HG02884 (cell line): ENCODE data around the gene ACOX2.

Experiments
- ATAC-seq: cut with Tn5 transposase; IDR thresholded peaks from one replicate; pipeline ENCODE4 v1.9.1; 2021; ENCODE audit warnings: mild to moderate bottlenecking, moderate library complexity; ENCODE audit not compliant: unreplicated experiment

The ACOX2 gene

DNA sequence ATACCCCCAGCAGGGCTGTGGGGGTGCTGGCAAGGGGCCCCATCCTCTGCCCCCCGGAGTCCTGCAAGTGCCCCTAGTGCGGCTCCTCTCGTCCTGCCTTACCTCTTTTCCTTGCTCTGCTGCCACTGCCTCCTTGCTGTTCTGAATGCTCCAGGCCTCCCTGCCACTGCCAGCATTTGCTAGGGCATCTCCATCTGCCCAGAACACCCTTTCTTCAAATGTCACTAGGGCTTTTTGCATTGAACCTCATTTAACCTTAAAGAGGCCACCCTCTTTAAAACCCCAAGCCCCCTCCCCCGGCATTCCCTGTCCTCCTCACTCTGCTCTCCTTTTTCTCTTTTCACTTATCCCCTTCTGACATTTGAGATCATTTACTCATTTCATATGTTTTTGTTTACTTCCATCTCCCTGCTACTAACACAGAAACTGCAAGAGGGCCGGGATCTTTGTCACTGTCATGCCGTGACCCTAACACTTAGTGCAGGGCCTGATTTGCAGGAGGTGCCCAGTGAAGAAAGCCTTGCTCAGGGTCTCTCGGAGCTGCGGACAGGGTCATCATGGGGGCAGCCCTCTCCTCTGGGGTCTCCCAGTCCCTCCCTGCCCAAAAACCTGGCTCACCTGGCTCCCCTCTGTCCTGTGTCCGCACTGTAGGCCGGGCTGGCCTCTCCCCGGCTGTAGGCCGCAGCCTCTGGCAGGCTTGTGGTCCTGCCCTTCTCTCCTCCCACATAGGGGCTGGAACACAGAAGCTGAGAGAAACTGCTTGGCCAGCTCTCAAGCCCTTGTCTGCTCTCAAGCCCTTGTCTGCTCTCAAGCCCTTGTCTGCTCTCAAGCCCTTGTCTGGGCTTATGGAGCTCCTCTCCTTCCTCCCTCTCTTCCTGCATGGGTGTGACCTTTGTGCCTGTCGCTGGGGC lies at the start of gene ACOX2:
ACOX2 (minus strand) TSS at position 690 of the 911 bp plus-strand sequence. CDS start 2,084 bp downstream, outside the sequence.
- no peak for ATAC-seq

DNA sequence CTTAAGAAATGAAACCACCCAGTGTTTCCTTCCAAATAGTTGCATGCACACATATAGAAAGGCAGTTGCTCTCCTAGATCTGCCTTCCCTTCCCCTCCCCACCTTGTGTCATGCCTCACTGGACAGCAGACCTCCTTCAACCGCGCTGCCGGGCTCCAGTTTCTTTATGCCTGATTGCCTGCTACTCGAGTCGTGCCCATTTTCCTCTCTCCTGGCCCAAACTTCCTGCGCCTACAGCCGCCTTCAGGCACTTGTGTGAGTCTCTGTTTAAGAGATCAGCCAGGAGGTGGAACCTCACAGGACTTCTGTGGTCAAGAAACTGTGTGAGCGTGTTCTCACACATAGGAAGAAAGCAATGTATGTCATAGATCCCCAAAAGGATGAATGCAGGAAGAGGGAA lies 49.0 kb upstream of the ACOX2 start:
- ATAC-seq: no peak

DNA sequence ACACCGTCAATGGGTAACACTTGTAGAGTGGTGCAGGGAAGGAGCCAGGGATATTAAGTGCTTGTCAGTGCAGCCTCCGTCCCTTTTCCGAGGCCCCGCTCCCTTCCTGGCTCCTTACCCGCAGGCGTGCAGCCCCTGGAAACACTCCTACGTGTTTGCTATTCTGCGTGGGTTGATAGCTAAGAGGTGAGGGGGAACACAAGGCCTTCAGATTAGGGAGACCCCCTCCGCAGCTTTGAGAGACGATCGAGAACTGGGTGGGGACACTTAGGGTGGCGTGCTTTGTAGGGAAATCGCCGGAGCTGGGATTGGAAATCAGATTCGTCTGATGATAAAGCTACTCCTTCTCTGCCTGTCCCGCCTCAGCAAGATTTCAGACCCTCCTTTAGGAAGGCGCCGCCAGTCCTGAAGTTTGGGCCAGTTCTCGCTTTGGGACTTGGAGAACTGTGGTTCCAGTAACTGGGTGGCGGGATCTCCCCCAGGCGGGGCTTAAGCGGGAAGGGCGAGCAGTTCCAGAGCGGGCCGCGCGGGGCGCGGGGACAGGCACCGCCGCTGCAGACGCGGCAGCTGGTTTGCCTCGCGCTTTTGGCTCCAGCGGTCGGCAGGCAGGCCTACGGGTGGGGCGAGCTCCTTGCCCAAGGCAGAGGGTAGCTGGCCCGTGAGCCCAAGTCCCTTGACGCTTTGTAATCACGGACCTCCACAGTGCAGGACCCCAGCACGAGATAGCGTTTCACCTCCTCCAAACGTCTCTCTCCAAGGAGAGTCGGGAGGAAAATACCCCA lies 48.2 kb upstream of the ACOX2 start:
- peak; percentile 83 for ATAC-seq

DNA sequence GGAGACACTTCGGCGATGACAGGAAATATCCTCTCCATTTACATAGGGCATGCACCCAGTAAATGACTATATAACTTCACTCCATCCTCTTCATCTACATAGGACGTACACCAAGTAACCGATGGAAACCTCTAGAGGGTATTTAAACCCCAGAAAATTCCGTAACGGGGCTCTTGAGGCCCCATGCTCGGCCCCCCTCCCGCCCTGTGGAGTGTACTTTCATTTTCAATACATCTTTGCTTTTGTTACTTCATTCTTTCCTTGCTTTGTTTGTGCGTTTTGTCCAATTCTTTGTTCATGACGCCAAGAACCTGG lies 47.7 kb upstream of the ACOX2 start:
- no peak for ATAC-seq

DNA sequence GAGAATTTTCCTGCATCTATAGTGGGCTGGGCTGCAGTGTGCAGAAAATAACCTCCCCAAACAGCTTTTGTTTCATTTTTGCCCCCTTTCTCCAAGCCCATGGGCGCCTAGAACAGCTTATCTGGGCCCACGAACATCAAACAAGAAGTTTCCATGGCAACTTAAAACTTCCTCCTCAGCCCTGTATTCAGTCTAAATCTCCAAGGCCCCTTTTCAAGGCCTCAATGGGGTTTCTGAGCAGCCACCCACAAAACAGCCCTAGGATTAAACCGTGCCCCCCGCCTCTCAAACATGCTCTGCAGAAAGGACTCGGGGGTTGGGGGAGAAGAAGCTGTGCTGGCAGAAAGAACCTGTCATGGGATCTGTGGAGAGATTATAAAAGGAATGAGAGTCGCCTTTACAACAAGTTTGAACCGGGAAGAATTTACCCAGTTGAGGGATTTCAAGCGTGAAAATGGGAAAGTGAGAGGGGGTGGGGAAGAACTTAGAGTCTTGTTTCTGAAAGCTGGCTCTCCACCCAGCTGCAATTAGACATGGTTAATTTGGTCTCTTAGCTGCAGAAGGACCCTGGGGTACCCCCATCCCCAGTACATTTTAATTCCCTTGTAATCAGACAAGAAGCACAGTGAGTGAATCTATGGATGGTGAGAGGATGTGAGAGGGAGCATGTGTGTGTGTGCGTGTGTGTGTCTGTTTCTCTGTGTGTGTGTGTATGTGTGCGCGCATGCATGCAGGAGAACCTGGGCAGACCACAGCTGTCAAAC lies 44.5 kb upstream of the ACOX2 start:
- no peak for ATAC-seq

DNA sequence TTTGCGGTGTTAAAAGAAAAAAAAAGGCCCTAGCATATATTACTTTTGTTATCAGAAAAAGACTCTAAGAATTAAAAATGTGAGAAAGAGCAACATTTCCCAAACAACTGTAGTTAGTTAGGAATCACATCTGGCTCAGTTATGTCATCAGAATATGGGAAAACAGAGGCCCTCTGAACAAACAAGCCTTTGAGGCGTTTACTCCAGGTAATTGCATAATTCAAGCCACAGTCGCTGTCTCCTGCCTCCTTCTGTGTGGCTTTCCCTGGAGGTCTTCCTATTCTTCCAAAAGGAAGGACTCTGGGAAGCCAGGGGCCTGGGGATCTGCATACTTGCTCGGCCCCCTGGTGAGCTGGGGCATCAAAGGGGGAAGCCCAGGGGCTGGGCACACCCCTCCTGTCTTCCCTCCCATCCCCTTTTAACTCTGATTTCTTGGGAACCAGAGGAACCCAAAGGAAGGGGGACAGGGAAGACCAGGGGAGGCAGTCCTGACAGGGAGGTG lies 43.9 kb upstream of the ACOX2 start:
- no peak for ATAC-seq

DNA sequence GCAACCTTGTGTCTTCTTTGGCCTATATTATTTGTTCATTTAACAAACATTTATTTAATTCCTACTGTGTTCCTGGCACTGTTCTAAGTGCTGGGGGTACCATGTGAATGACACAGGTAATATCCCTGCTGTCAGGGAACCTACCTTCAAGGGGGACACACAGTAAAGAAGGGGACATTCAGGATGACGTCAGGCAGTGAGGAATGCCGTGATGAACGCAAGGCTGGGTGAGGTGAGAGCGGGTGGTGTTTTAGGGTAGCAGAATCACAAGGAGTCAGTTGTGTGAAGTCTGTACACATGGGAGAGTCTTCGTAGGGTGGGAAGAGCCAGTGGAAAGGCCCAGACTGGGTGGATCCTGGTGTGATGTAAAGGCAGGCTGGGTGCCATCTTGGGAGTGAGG lies 41.9 kb upstream of the ACOX2 start:
- no peak for ATAC-seq

DNA sequence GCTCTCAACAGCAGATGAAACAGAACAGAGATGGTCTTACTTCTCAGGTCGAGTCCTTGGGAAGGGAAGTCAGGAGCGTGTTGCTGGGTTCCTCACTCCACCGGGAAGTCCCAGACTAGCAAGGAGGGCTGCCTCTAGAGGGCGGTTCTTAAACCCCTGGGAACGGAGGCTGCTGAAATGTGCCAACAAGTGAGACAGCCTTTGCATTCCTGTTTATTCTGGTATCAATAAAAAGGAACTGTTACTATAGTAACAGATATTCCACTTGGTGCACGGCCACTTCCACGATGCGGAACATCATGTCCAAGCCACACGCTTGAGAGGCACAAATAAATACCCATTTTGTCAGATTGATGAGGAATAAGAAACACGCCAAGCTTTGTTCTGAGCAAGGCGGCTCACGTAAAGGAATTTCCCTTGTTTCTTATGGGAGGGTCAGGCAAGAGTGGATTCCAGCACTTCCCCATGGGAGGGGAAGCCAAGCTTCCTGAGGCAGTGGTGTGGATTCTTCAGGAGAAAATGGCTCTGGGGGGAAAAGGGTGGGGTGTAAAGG lies 40.4 kb upstream of the ACOX2 start, which contains the start of gene FAM107A:
FAM107A (minus strand) TSS at position 123 of the 553 bp plus-strand sequence. CDS start 7,531 bp downstream, outside the sequence.
- no peak for ATAC-seq

DNA sequence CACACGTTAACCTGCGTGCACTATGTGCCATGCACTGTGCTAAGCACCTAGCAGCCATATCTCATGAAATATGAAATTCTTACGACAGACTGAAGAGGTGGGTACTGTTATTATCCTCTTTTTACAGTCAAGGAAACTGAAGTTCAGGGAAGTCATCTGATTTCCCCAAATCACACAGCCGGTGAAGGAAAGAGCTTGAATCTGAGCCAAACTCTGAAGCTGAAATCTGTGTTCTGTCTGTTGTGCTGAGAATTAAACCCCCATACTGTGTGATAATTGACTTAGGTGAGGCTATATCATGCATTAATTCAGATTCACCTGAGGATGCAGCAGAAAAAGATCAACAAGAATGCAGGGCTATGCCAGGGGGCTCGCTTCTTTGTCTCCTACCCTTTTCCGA lies 39.7 kb upstream of the ACOX2 start:
- ATAC-seq: no peak

DNA sequence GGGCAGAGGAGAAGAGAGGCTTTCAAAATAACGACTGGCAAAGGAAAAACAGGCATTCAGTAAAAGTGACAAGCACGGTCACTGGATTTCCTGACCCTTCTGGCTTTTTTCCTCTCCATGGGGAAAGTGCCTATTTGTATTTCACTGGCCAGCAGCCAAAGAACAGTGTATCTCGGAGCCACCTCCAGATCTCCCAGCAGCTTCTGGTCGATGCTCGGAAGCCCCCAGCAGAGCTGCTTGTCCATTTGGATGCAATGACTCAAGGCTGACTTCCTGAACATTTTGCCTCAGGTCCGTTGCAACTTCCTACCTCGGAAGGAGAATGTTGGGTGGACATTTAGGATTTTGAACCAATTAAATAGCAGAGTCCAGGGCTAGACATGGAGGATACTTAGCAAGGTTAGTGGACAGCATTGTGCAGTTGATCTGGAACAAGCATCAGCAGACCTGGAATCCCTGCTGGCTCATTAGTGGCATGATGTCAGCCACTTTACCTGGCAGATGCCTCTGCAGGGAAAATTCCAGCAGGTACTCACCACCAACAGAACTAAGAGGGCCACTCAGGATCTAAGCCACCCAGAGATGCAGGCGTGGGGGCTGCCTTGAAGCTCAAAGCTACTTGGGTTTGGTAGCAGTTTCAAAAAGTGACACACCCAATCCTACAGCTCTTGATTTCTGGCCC lies 39.1 kb upstream of the ACOX2 start:
- no peak for ATAC-seq

DNA sequence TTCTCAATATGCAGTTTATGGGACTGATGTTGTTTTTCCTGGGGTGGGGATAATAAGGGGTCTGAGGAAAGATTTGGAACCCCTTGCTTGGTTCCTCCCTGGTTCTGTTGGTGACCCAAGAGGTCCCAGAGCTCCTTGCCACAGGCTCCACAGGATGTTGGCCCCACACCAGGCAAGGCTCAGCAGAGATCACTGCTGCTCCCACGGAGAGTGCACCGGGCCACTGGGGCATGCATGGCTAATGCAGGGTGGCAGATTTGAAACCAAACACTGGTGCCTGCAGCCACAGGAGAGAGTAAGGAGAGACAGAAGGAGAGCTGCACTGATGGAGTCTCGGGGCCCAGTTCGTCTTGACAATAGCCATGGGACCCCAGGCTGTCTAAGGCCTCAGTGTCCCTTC lies 37.7 kb upstream of the ACOX2 start:
- no peak for ATAC-seq

DNA sequence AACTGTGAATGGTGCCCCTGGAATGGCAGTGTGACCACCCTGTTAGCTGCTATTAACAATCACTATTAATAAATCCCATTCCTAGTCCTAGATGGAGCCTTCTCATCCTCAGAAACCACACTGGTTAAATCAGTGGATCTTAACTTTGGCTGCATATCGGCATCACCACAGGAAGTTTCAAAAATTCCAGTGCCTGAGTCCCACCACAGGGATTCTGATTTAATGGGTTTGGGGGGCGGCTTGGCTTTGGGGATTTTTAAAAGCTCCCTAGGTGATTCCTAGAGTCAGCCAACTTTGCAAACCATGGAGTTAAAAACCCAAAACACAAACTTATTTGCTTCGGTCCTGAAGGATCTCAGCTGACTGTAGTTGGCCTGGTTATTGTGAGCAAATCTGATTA lies 37.1 kb upstream of the ACOX2 start:
- ATAC-seq: no peak

DNA sequence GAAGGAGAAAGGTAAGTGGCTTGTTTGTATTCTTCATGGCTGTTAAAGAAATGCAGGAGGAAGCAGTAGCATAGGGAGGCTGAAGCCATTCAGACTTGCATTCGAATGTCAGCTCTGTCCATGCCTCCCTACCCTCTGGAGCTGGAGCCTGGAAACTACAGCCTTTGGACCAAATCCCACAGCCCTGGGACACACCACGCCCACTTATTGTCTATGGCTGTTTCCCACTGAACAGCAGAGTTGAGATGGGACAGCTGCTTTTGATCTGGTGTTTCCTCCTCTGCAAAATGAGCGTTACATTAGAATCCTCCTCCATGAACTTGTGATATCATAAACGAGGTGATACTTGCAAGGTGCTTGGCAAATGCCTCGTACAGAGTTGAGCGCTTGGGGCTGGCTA lies 36.6 kb upstream of the ACOX2 start:
- no peak for ATAC-seq

DNA sequence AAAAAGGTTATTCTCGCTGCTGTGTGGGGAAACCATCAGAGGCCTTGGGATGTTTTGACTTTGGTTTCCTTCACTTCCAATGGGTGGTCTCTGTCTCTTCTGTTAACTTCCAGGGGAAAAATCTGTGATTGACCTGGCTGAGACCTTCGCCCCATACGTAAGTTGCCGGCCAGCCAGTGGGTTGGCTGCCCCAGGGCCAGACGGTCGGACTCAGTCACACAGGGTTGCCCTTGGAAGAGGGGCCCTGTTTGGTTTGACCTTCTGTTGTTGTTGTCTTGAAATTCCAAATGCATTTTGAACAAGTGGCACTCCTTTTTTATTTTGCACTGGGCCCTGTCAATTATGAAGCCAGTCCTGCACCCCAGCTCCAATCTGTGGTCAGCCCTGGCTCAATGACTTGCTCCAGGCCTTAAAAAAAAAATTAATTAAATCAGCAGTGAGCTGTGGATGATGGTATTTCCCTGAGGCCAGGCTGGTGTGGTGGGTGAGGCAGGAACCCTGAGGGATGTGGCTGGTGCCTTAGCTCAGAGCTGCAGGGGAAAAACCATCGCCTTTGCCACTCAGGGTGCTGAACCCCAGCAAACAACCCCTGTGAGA lies 35.7 kb upstream of the ACOX2 start:
- no peak for ATAC-seq

DNA sequence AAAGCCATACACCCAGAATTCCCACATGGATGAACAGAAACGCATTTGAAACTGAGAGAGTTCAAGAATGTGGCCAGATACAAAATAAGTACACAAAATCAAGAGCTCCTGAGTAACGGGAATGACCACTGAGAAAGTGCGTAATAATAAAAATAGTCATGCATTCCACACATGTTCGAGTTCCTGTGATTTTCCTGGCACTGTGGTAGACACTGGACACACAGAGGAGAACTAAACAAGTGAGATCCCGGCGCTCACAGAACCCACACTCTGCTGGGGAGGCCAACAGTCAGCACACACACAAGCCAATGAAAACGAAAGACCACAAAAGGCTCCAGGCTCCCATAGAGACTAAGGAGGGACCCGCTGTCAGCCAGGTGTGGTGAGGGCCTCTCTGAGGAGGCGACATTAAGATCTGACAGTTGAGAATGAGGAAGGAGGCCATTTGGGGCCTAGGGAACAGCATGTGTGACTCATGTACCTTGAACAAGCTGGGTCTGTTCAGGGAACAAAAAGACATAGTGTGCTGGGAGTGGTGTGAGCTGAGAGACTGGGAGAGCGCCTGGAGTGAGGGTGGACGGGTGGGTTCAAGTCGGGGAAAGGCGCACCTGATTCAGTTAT lies 35.1 kb upstream of the ACOX2 start:
- no peak for ATAC-seq

DNA sequence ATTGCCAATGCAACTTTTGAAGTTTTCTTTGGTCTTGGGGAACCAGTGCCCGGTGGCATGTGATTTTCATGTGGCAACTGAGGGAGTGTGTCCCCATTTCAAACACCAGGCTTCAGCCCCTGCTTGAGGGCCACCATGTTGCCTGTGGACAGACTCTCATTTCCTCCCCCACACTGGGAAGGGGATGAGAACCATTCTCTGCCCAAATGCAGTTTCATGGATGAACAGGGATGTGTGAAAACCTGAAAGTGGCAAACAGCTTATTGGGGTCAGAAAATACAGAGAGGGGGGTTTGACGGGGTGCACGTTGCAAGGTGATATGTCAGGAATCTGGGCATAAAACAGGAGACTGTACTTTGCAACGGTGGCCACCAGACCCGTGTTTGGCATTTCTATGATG lies 33.9 kb upstream of the ACOX2 start:
- no peak for ATAC-seq

DNA sequence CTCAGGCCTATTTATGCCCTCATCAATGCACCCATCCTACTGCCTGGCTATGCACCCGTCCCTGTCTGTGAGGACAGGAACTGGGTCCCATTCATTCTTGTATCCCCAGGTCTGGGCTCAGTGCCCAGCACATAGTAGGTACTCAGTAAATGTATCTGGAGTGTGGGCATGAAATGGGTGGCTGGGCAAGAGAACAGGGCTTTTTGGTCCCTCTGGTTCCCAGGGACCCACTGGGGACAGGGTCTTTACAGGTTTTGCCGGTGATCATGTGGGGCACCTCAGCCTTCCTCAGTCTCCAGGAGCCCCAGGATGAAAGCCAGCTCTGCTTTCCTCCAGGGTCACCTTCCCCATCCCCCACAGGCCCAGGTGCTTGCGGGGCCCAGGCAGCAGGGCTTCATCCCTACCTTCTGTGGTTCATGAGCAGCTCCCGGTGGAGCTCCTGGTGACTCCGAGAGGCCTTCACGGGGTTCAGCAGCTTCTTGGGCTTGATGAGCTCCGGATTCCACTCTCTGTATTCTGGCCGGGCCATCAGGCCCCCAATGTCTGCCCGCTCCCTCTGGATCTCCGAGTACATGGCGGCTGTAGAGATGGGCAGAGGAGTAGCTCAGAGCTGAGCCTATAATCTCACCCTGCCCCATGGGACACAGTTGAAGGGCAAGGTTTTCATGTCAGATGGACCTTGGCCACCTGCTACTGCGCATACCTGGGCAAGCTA lies 32.5 kb upstream of the ACOX2 start:
- no peak for ATAC-seq

DNA sequence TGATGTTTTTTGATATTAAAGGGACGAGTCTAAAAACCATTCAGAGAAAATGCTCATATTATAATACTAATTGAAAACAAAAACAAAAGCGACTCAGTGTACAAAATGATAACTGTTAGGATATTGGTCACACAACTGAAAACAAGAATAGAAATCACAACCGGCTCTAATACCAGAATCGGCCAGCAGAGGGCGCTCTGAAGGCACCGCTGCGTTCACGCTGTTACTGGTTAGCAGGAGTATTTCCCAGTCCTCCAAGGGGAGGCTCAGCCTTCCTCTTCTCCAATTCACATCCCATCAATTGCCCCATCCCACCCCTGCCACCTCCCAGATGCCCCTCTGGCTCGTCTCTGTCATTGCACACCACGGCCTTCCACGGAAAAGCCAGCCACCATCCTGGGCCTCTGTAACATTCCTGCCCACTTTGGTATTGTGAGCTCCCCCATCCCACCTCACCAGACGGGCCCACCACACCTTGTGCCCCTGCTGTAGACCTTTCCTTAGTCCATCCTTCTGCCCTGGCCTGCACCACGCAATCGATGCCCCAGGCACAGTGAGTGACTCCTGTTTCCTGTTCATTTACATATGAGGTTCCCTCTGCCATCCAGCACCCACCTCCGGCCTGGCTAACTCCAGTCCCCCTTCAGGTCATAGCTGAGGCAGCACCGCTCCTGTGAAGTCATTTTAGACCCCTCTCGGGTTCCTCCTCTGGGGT lies 31.7 kb upstream of the ACOX2 start:
- peak; percentile 50 for ATAC-seq
